ENCODE measurements around the gene KCNIP1. TPM values are rescaled to one million over a fixed set of nuclear protein-coding genes. Genes with fewer than 3 reads are reported as not detected.

KCNIP1 gene
- total and polyA plus RNA-seq, 2 of the 8 experiments (the other 6 are each of a cell fraction or from before 2014, with no cell fraction given), result 0.52 to 0.83 TPM

DNA sequence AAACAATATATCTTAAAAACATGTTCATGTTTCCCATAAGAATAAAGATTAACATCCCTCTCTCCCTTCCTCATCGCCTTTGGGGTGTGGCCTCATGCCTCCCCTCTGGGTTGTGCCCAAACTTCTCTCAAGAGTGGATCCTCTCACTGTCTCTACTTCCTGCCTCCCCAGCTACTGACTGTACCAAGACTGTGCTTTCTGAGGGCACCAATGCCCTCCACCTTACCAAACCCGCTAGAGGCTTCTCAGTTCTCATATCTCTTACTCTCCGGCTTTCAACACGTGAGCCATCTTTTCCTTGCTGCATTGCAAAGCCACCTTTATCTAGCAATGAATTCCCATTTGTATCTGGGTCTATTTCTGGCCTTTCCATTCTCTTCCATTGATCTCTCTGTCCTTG lies 34.4 kb upstream of the KCNIP1 start (continued):
- no peak for TF ChIP-seq SIRT6 (IDR thresholded peaks at IDR 0.05; ENCODE audit: low read length)
- TF ChIP-seq, protein P1, sequence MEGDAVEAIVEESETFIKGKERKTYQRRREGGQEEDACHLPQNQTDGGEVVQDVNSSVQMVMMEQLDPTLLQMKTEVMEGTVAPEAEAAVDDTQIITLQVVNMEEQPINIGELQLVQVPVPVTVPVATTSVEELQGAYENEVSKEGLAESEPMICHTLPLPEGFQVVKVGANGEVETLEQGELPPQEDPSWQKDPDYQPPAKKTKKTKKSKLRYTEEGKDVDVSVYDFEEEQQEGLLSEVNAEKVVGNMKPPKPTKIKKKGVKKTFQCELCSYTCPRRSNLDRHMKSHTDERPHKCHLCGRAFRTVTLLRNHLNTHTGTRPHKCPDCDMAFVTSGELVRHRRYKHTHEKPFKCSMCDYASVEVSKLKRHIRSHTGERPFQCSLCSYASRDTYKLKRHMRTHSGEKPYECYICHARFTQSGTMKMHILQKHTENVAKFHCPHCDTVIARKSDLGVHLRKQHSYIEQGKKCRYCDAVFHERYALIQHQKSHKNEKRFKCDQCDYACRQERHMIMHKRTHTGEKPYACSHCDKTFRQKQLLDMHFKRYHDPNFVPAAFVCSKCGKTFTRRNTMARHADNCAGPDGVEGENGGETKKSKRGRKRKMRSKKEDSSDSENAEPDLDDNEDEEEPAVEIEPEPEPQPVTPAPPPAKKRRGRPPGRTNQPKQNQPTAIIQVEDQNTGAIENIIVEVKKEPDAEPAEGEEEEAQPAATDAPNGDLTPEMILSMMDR (IDR thresholded peaks at IDR 0.05; ENCODE audit: control extremely low read depth in 1 of 3, insufficient read depth in 1 of 3, low read depth in 1 of 3, low read length in 3 of 3), result no peak
- no peak for TF ChIP-seq BRCA1 (IDR thresholded peaks at IDR 0.05; ENCODE audit: low read depth, low read length)
- TF ChIP-seq, protein P2, sequence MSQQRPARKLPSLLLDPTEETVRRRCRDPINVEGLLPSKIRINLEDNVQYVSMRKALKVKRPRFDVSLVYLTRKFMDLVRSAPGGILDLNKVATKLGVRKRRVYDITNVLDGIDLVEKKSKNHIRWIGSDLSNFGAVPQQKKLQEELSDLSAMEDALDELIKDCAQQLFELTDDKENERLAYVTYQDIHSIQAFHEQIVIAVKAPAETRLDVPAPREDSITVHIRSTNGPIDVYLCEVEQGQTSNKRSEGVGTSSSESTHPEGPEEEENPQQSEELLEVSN (IDR thresholded peaks at IDR 0.05), result no peak

Data from H1 (cell line).